HCT116 (cell line): ENCODE data around the gene SFXN1. TPM values are rescaled to one million over a fixed set of nuclear protein-coding genes. Genes with fewer than 3 reads are reported as not detected.

Experiments used
- ATAC-seq: fragments of 200-7000 bp; cut with Tn5 transposase; 2 replicates; pipeline ENCODE4 v1.9.1; 2020; ENCODE audit warnings: mild to moderate bottlenecking, moderate library complexity
- BruUV-seq: library from RNA; stranded (reverse); fragments of 400-500 nt; replicated peaks from 2 replicates; lab custom pipeline; 2021; lab: Mats Ljungman, UMichigan
- CTCF ChIA-PET: fragments of 300-600 bp; sonication (Branson Sonifier 250); formaldehyde crosslinking; loops from one replicate; lab custom pipeline; 2021; ENCODE audit warnings: antibody characterized with exemption; lab: Charles Lee
- POLR2A ChIA-PET: fragments of 300-600, 350-600 bp; sonication (Branson Sonifier 250); formaldehyde crosslinking; loops from one replicate; lab custom pipeline; 2021; ENCODE audit warnings: antibody characterized with exemption; lab: Charles Lee
- RAD21 ChIA-PET, 2 experiments: fragments of 300-600 bp; sonication (Branson Sonifier 250); formaldehyde crosslinking; loops; one replicate each; lab custom pipeline; 2023; ENCODE audit warnings: low total read pairs in 2 of 2; ENCODE audit not compliant: uncharacterized antibody in 2 of 2, unreplicated experiment in 2 of 2, low non-redundant PET in 1 of 2; lab: Charles Lee
- DNase-seq: peaks from one replicate; pipeline ENCODE4 v3.0.0-alpha.2; 2010; ENCODE audit warnings: low read depth, low spot score
- H2AFZ ChIP-seq: fragments of 200-600 bp; shearing (Covaris generic), sonication (generic); 2 replicates; pipeline ENCODE4 v1.6.1; 2017; ENCODE audit warnings: low read depth, mixed run types, mixed read lengths, antibody characterized with exemption, low read length; ENCODE audit not compliant: poor library complexity, severe bottlenecking
- H3K27ac ChIP-seq: 2 replicates; pipeline ENCODE4 v1.5.1; 2012; ENCODE audit warnings: low read depth, low read length
- H3K27me3 ChIP-seq: fragments of 200-600 bp; sonication (generic); 2 replicates; pipeline ENCODE4 v1.6.1; 2016; ENCODE audit warnings: mixed run types, low read length, mixed read lengths; ENCODE audit not compliant: insufficient read depth
- H3K36me3 ChIP-seq, 2 experiments: fragments of 200-500 bp in 1 of 2; fragments of 200-600 bp in 1 of 2; sonication (Bioruptor generic) in 1 of 2; sonication (generic) in 1 of 2; 2 replicates each; pipeline versions ENCODE4 v1.5.1 to v1.6.1; 2014 to 2016; ENCODE audit warnings: low read length in 2 of 2, inconsistent platforms in 1 of 2, mixed read lengths in 1 of 2, mixed run types in 1 of 2; ENCODE audit not compliant: insufficient read depth in 2 of 2, control insufficient read depth in 1 of 2
- H3K4me1 ChIP-seq, 2 experiments: fragments of 200-600 bp in 1 of 2; sonication (generic) in 1 of 2; 2 replicates each; pipeline versions ENCODE4 v1.5.1 to v1.6.1; 2012 to 2017; ENCODE audit warnings: low read length in 2 of 2, inconsistent platforms in 1 of 2, mild to moderate bottlenecking in 1 of 2, mixed read lengths in 1 of 2, mixed run types in 1 of 2, moderate library complexity in 1 of 2; ENCODE audit not compliant: insufficient read depth in 2 of 2, control insufficient read depth in 1 of 2
- H3K4me2 ChIP-seq: fragments of 200-600 bp; sonication (generic); 2 replicates; pipeline ENCODE4 v1.6.1; 2017; ENCODE audit warnings: mixed run types, low read length, mixed read lengths
- H3K4me3 ChIP-seq, 2 experiments: fragments of 200-600 bp in 1 of 2; sonication (generic) in 1 of 2; replicated peaks in 1 of 2; 2 replicates each; pipeline ENCODE4 v1.5.1; 2011 to 2016; ENCODE audit warnings: low read length in 2 of 2, control low read depth in 1 of 2, low read depth in 1 of 2, mild to moderate bottlenecking in 1 of 2, mixed read lengths in 1 of 2, mixed run types in 1 of 2
- H3K79me2 ChIP-seq: fragments of 200-600 bp; sonication (generic); 2 replicates; pipeline ENCODE4 v1.6.1; 2017; ENCODE audit warnings: mild to moderate bottlenecking, mixed run types, low read length, moderate library complexity, mixed read lengths; ENCODE audit not compliant: insufficient read depth
- H3K9ac ChIP-seq: fragments of 200-600 bp; sonication (generic); 2 replicates; pipeline ENCODE4 v1.6.1; 2016; ENCODE audit warnings: low read length, mixed read lengths
- H3K9me2 ChIP-seq: fragments of 200-600 bp; sonication (generic), shearing (Covaris generic); 2 replicates; pipeline ENCODE4 v1.6.1; 2017; ENCODE audit warnings: mixed run types, mild to moderate bottlenecking, moderate library complexity; ENCODE audit not compliant: insufficient read depth
- H3K9me3 ChIP-seq, 2 experiments: fragments of 200-500 bp in 1 of 2; fragments of 200-600 bp in 1 of 2; sonication (Bioruptor generic) in 1 of 2; sonication (generic) in 1 of 2; 2 replicates each; pipeline ENCODE4 v1.6.1; 2014 to 2017; ENCODE audit warnings: low read length in 2 of 2, mixed read lengths in 2 of 2, inconsistent platforms in 1 of 2, low read depth in 1 of 2, mild to moderate bottlenecking in 1 of 2, mixed run types in 1 of 2, moderate library complexity in 1 of 2; ENCODE audit not compliant: control insufficient read depth in 1 of 2, insufficient read depth in 1 of 2
- H4K20me1 ChIP-seq: fragments of 200-600 bp; sonication (generic), shearing (Covaris generic); 2 replicates; pipeline ENCODE4 v1.6.1; 2017; ENCODE audit warnings: mixed run types, mild to moderate bottlenecking, moderate library complexity; ENCODE audit not compliant: insufficient read depth
- CTCF ChIP-seq, 3 experiments: fragments of 200-600 bp in 1 of 3; sonication (generic) in 1 of 3; IDR thresholded peaks in 2 of 3; conservative IDR thresholded peaks in 1 of 3; 2 replicates each; pipeline ENCODE4 v1.5.1; 2012 to 2017; ENCODE audit warnings: low read depth in 2 of 3, low read length in 2 of 3, antibody characterized with exemption in 1 of 3, borderline replicate concordance in 1 of 3, control low read depth in 1 of 3, mild to moderate bottlenecking in 1 of 3, mixed read lengths in 1 of 3, mixed run types in 1 of 3, moderate library complexity in 1 of 3; ENCODE audit not compliant: insufficient read depth in 1 of 3
- SP1 ChIP-seq: IDR thresholded peaks from 2 replicates; pipeline ENCODE4 v1.6.1; 2012; ENCODE audit warnings: low read depth
- SRF ChIP-seq: IDR thresholded peaks from 2 replicates; pipeline ENCODE4 v1.6.1; 2012; ENCODE audit warnings: low read depth
- ZFX ChIP-seq: fragments of 450-650 bp; IDR thresholded peaks from 2 replicates; pipeline ENCODE4 v1.6.1; 2017
- intact Hi-C: fragments of 100-400 bp; cut with micrococcal nuclease; formaldehyde crosslinking; loops from 2 replicates; pipeline ENCODE4 v1.10.0; 2022
- total RNA-seq: library from RNA; stranded (reverse); gene quantifications from one replicate; pipeline ENCODE4 v1.2.1, GENCODE V29; 2021; ENCODE audit not compliant: unreplicated experiment
- TF ChIP-seq, protein P1 (sequence below): IDR thresholded peaks from 2 replicates; pipeline ENCODE4 v1.6.1; 2012; ENCODE audit warnings: low read depth
- TF ChIP-seq, protein P2 (sequence below): IDR thresholded peaks from 2 replicates; pipeline ENCODE4 v1.6.1; 2012

Gene SFXN1
- total RNA-seq, 1 experiment from 2014 or later: 145 TPM

- CTCF ChIA-PET: interaction anchor here (0.9 to 2.0 kb wide), 11 partner anchors 10 to 571 kb away, joined by 3 to 8 read pairs (median 4); partner anchors contain the start of gene SFXN1
- intact Hi-C loops: no loop called here
Measured at GRCh38 chr5:175465282-175465681, 13.1 kb upstream of the SFXN1 start.

More at GRCh38 chr5:175465282-175465681, 13.1 kb upstream of the SFXN1 start:
- Histone ChIP-seq H4K20me1 (no peaks in the 10 kb centered on the region), H3K27me3 (no peaks in the 10 kb centered on the region), H3K4me2 (no peak overlapping the region), H3K9me3 (no peaks in the 10 kb centered on the region), H2AFZ (no peak overlapping the region), H3K9me2 (no peaks in the 10 kb centered on the region), H3K4me1 (peaks cover 7% of the 10 kb centered on the region in 2 experiments; a peak in 2 of 4 replicates), H3K4me3 (no peak overlapping the region), H3K79me2 (no peaks in the 10 kb centered on the region), H3K27ac (no peak overlapping the region), H3K36me3 (no peaks in the 10 kb centered on the region), H3K9ac (no peak overlapping the region)
- ChIA-PET POLR2A (no interaction called here), RAD21 (no interaction called here)
- no peak for DNase-seq
- TF ChIP-seq, protein P1, sequence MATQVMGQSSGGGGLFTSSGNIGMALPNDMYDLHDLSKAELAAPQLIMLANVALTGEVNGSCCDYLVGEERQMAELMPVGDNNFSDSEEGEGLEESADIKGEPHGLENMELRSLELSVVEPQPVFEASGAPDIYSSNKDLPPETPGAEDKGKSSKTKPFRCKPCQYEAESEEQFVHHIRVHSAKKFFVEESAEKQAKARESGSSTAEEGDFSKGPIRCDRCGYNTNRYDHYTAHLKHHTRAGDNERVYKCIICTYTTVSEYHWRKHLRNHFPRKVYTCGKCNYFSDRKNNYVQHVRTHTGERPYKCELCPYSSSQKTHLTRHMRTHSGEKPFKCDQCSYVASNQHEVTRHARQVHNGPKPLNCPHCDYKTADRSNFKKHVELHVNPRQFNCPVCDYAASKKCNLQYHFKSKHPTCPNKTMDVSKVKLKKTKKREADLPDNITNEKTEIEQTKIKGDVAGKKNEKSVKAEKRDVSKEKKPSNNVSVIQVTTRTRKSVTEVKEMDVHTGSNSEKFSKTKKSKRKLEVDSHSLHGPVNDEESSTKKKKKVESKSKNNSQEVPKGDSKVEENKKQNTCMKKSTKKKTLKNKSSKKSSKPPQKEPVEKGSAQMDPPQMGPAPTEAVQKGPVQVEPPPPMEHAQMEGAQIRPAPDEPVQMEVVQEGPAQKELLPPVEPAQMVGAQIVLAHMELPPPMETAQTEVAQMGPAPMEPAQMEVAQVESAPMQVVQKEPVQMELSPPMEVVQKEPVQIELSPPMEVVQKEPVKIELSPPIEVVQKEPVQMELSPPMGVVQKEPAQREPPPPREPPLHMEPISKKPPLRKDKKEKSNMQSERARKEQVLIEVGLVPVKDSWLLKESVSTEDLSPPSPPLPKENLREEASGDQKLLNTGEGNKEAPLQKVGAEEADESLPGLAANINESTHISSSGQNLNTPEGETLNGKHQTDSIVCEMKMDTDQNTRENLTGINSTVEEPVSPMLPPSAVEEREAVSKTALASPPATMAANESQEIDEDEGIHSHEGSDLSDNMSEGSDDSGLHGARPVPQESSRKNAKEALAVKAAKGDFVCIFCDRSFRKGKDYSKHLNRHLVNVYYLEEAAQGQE: no peak
- TF ChIP-seq CTCF (IDR thresholded peaks at IDR 0.05 in 2 of 3, conservative IDR thresholded peaks at IDR 0.05 in 1 of 3; ENCODE audit: borderline replicate concordance in 1 of 3, insufficient read depth in 1 of 3, low read depth in 2 of 3, low read length in 2 of 3) (no peak), SRF (no peak), SP1 (no peak), ZFX (no peak)
- TF ChIP-seq, protein P2, sequence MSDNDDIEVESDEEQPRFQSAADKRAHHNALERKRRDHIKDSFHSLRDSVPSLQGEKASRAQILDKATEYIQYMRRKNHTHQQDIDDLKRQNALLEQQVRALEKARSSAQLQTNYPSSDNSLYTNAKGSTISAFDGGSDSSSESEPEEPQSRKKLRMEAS: no peak
- no peak for ATAC-seq
- BruUV-seq: no TSS peak
